Adrenal gland (tissue), 5 donors: ENCODE measurements around the gene AFAP1L2.

Experiments used
- POLR2A ChIP-seq, 2 donors: fragments of 450-650 bp; IDR thresholded peaks; one replicate each; pipeline ENCODE4 v1.6.1; 2017; ENCODE audit warnings: antibody characterized with exemption in 2 of 2, mild to moderate bottlenecking in 2 of 2, moderate library complexity in 1 of 2
- TF ChIP-seq, protein P1 (sequence below), 6 experiments: fragments of 450-650 bp in 4 of 6; fragments of 200-600 bp in 2 of 6; sonication (generic) in 1 of 6; IDR thresholded peaks; 1 replicate in 5 of 6; 2 replicates in 1 of 6; pipeline versions ENCODE4 v1.5.1 to v1.8.0; 2016 to 2021; ENCODE audit warnings: antibody characterized with exemption in 6 of 6, mild to moderate bottlenecking in 2 of 6, moderate library complexity in 1 of 6
- donor health status: DM: no; HTN: no; CAD: no.

DNA sequence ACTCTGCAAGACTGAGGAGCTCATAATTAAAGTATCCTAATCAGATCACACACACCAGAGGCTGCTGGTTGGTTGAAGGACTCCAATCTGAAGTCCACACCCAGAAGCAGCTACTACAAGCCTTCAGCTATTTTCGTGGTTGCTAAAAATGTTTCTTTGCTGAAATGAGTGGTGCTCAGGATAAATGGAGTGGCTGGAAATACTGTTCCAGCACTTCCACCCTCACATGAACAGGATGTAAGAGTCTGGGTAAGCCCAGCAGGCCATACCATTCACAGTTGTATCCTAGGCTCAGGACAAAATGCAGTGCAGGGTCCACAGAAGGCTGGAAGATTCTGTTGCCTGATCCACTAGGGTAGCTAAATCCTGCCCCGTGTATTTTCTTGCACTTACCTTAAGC is 34.1 kb downstream of the AFAP1L2 start:
- TF ChIP-seq, protein P1, sequence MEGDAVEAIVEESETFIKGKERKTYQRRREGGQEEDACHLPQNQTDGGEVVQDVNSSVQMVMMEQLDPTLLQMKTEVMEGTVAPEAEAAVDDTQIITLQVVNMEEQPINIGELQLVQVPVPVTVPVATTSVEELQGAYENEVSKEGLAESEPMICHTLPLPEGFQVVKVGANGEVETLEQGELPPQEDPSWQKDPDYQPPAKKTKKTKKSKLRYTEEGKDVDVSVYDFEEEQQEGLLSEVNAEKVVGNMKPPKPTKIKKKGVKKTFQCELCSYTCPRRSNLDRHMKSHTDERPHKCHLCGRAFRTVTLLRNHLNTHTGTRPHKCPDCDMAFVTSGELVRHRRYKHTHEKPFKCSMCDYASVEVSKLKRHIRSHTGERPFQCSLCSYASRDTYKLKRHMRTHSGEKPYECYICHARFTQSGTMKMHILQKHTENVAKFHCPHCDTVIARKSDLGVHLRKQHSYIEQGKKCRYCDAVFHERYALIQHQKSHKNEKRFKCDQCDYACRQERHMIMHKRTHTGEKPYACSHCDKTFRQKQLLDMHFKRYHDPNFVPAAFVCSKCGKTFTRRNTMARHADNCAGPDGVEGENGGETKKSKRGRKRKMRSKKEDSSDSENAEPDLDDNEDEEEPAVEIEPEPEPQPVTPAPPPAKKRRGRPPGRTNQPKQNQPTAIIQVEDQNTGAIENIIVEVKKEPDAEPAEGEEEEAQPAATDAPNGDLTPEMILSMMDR (IDR thresholded peaks at IDR 0.05): no peak
- TF ChIP-seq POLR2A (IDR thresholded peaks at IDR 0.05): no peak
